Measurements from ENCODE around the gene SRP9. TPM values are rescaled to one million over a fixed set of nuclear protein-coding genes. Genes with fewer than 3 reads are reported as not detected.

Gene SRP9
- total and polyA plus RNA-seq, 8 donors = 195 to 428 (median 382) TPM

DNA sequence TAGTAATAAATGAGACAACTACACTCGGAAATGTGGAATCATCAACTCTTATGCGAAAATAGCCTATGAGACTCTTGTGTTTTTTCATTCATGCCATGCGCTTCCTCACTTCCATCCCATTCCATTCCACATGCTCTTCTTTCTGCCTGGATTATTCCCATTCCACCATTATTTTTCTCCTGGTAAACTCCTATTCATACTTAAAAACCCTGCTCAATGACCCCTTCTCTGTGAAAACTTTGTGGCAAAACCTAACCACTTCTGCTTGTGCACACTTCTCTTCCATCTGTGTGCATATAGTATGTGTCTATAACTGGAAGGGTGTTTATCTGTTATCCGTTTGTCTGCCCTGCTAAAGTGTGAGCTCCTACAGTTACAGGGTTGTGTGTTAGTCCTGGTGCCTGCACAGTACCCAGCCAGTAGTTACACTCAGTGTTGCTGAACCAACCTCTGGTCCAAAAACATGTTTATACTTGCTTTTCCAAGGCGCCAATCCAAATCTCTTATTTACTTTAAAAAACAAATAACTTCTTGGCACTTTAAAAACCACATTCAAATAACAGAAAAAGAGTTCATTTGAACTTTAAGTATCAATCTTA, 43.0 kb downstream of the SRP9 start:
- Histone ChIP-seq H3K4me1 (peaks cover 42 to 46% of the 10 kb centered on the region in 2 donors), H3K4me3 (no peak overlapping the region), H3K27me3 (no peaks in the 10 kb centered on the region), H3K27ac (no peak overlapping the region), H3K9me3 (no peaks in the 10 kb centered on the region), H3K36me3 (no peaks in the 10 kb centered on the region)
- DNase-seq (peak in 1 of 4 donors; percentile 66), ATAC-seq (peak; percentile 72)
- intact Hi-C loops (cut with DNase I) = no loop called here
- TF ChIP-seq, protein P1, sequence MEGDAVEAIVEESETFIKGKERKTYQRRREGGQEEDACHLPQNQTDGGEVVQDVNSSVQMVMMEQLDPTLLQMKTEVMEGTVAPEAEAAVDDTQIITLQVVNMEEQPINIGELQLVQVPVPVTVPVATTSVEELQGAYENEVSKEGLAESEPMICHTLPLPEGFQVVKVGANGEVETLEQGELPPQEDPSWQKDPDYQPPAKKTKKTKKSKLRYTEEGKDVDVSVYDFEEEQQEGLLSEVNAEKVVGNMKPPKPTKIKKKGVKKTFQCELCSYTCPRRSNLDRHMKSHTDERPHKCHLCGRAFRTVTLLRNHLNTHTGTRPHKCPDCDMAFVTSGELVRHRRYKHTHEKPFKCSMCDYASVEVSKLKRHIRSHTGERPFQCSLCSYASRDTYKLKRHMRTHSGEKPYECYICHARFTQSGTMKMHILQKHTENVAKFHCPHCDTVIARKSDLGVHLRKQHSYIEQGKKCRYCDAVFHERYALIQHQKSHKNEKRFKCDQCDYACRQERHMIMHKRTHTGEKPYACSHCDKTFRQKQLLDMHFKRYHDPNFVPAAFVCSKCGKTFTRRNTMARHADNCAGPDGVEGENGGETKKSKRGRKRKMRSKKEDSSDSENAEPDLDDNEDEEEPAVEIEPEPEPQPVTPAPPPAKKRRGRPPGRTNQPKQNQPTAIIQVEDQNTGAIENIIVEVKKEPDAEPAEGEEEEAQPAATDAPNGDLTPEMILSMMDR (IDR thresholded peaks at IDR 0.05) = no peak

- H3K36me3 ChIP-seq = no peaks in the 10 kb centered on the region
- TF ChIP-seq, protein P1 (IDR thresholded peaks at IDR 0.05) = no peak
- no peak overlapping the region for H3K27ac ChIP-seq
- H3K4me3 ChIP-seq = no peak overlapping the region
- H3K9me3 ChIP-seq = no peaks in the 10 kb centered on the region
- no peaks in the 10 kb centered on the region for H3K27me3 ChIP-seq
- no peak for DNase-seq
- intact Hi-C loops (cut with DNase I) = no loop called here
- ATAC-seq = no peak
- H3K4me1 ChIP-seq = peaks cover 29 to 34% of the 10 kb centered on the region in 2 donors
Measured at GRCh38 chr1:225822655-225823403, 45.2 kb downstream of the SRP9 start.

DNA sequence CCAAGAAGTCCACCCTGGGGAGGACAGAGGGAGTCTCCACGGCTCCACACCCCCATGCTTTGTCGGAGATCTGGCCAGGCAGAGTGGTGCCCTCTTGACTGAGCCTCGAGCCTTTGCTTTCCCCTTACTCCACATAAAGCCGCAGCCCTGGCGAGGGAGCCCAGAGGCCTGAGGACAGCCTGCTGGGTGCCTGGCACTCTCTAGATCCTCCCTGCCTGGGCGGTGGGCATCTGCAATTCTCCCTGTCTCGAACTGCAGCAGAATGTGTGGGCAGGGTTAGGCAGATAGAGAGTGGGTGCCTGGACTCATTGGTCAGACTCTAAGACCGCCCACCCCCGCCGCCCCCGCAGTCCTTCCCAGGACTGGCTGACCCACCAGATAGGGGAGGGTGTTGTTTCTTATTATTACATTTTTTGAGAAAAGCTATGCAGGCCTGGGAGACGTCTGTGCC, 46.2 kb downstream of the SRP9 start:
- Histone ChIP-seq H3K4me3 (no peak overlapping the region), H3K27ac (no peak overlapping the region), H3K27me3 (no peaks in the 10 kb centered on the region), H3K36me3 (peaks cover 0 to 1% of the 10 kb centered on the region in 2 donors), H3K4me1 (peaks cover 24 to 26% of the 10 kb centered on the region in 2 donors), H3K9me3 (no peaks in the 10 kb centered on the region)
- ATAC-seq = no peak
- intact Hi-C loops (cut with DNase I) = no loop called here
- no peak for DNase-seq
- TF ChIP-seq, protein P1 (IDR thresholded peaks at IDR 0.05) = no peak

- H3K4me3 ChIP-seq = no peak overlapping the region
- no peak for DNase-seq
- TF ChIP-seq, protein P1 (IDR thresholded peaks at IDR 0.05) = no peak
Measured at GRCh38 chr1:225824533-225824941, 46.9 kb downstream of the SRP9 start.

GRCh38 chr1:225825078-225825477, 47.5 kb downstream of the SRP9 start:
- H3K4me1 ChIP-seq = peaks cover 24 to 26% of the 10 kb centered on the region in 2 donors

More at GRCh38 chr1:225824533-225824941, 46.9 kb downstream of the SRP9 start:
- no peak for ATAC-seq
- H3K4me1 ChIP-seq = peaks cover 24 to 26% of the 10 kb centered on the region in 2 donors
- H3K9me3 ChIP-seq = no peaks in the 10 kb centered on the region
- peaks cover 0 to 8% of the 10 kb centered on the region in 2 donors for H3K36me3 ChIP-seq
- H3K27ac ChIP-seq = no peak overlapping the region
- H3K27me3 ChIP-seq = no peaks in the 10 kb centered on the region
- intact Hi-C loops (cut with DNase I) = no loop called here

More at GRCh38 chr1:225825078-225825477, 47.5 kb downstream of the SRP9 start:
- TF ChIP-seq, protein P1 (IDR thresholded peaks at IDR 0.05) = no peak
- Histone ChIP-seq H3K27ac (no peak overlapping the region), H3K27me3 (no peaks in the 10 kb centered on the region), H3K4me3 (no peak overlapping the region), H3K9me3 (no peaks in the 10 kb centered on the region), H3K36me3 (peaks cover 0 to 11% of the 10 kb centered on the region in 2 donors)
- intact Hi-C loops (cut with DNase I) = no loop called here
- ATAC-seq = no peak
- no peak for DNase-seq

Data from left lung (tissue), 10 donors.